Fibroblast of upper back skin (primary cell): ENCODE data around the gene TBC1D9.
"Not testable (repeated sequence)": the region's sequence is repeated elsewhere in the genome, so short reads cannot be mapped to it uniquely, and the experiment has no call there.

Experiments used
- DNase-seq: peaks from one replicate; pipeline ENCODE4 v3.0.0-alpha.2; 2013

Gene TBC1D9

GRCh38 chr4:140756319-140757231 is at the start of gene TBC1D9:
Gene TBC1D9, minus strand, starts transcription at chr4:140756385. Its CDS starts 340 bp downstream, at chr4:140756045.
- peak; percentile 68 for DNase-seq

- DNase-seq: no peak
Observed at GRCh38 chr4:140805293-140805692, 49.1 kb upstream of the TBC1D9 start.

GRCh38 chr4:140802591-140802990 is 46.4 kb upstream of the TBC1D9 start:
- no peak for DNase-seq

- DNase-seq: no peak
Observed at GRCh38 chr4:140800666-140801065, 44.5 kb upstream of the TBC1D9 start.

- DNase-seq: no peak
Observed at GRCh38 chr4:140799686-140800225, 43.6 kb upstream of the TBC1D9 start.

GRCh38 chr4:140793291-140793690 is 37.1 kb upstream of the TBC1D9 start:
- DNase-seq: no peak

GRCh38 chr4:140790765-140791164 is 34.6 kb upstream of the TBC1D9 start:
- no peak for DNase-seq

- no peak for DNase-seq
Observed at GRCh38 chr4:140790171-140790570, 34.0 kb upstream of the TBC1D9 start.

- DNase-seq: peak; percentile 19
Observed at GRCh38 chr4:140789759-140790158, 33.6 kb upstream of the TBC1D9 start.

GRCh38 chr4:140782787-140783186 is 26.6 kb upstream of the TBC1D9 start:
- DNase-seq: not testable (repeated sequence)

- no peak for DNase-seq
Observed at GRCh38 chr4:140781596-140781995, 25.4 kb upstream of the TBC1D9 start.

GRCh38 chr4:140777894-140778293 is 21.7 kb upstream of the TBC1D9 start:
- no peak for DNase-seq

- no peak for DNase-seq
Observed at GRCh38 chr4:140777386-140777785, 21.2 kb upstream of the TBC1D9 start.

- no peak for DNase-seq
Observed at GRCh38 chr4:140776556-140776955, 20.4 kb upstream of the TBC1D9 start.

GRCh38 chr4:140774956-140775355 is 18.8 kb upstream of the TBC1D9 start:
- DNase-seq: no peak

- no peak for DNase-seq
Observed at GRCh38 chr4:140774510-140774909, 18.3 kb upstream of the TBC1D9 start.

GRCh38 chr4:140769209-140769608 is 13.0 kb upstream of the TBC1D9 start:
- no peak for DNase-seq

GRCh38 chr4:140764785-140765392 is 8.7 kb upstream of the TBC1D9 start:
- DNase-seq: no peak

- DNase-seq: no peak
Observed at GRCh38 chr4:140762202-140762601, 6.0 kb upstream of the TBC1D9 start.

- DNase-seq: no peak
Observed at GRCh38 chr4:140757232-140757630, 1.0 kb upstream of the TBC1D9 start.

GRCh38 chr4:140755774-140756318 is 339 bp downstream of the TBC1D9 start:
- peak; percentile 39 for DNase-seq

GRCh38 chr4:140754918-140755773 is 1.0 kb downstream of the TBC1D9 start:
- DNase-seq: no peak

- no peak for DNase-seq
Observed at GRCh38 chr4:140753329-140753728, 2.9 kb downstream of the TBC1D9 start.
